HG02973 (cell line): ENCODE results near the gene RIIAD1.

ENCODE experiments used
- ATAC-seq: cut with Tn5 transposase; IDR thresholded peaks from one replicate; pipeline ENCODE4 v1.9.1; 2021; ENCODE audit warnings: moderate library complexity; ENCODE audit not compliant: unreplicated experiment

RIIAD1 gene

GRCh38 chr1:151710187-151710840 is 11.0 kb upstream of the RIIAD1 start:
- ATAC-seq: no peak

- ATAC-seq: no peak
These were observed 10.1 kb upstream of the RIIAD1 start for GRCh38 chr1:151711044-151711800.

- no peak for ATAC-seq
These were observed 9.4 kb upstream of the RIIAD1 start for GRCh38 chr1:151711951-151712350.

- ATAC-seq: no peak
These were observed 8.3 kb upstream of the RIIAD1 start for GRCh38 chr1:151713044-151713443.

- no peak for ATAC-seq
These were observed 7.4 kb upstream of the RIIAD1 start for GRCh38 chr1:151713874-151714273.

- ATAC-seq: no peak
These were observed 6.2 kb upstream of the RIIAD1 start for GRCh38 chr1:151714820-151715725.

- no peak for ATAC-seq
These were observed 5.5 kb upstream of the RIIAD1 start for GRCh38 chr1:151715726-151716404.

GRCh38 chr1:151716405-151716762 is 4.9 kb upstream of the RIIAD1 start:
- no peak for ATAC-seq

GRCh38 chr1:151716771-151717631 is 4.3 kb upstream of the RIIAD1 start, which contains the start of gene CELF3:
CELF3 (minus strand) TSS chr1:151716803; CDS start chr1:151716020, 783 bp downstream.
- ATAC-seq: no peak

- ATAC-seq: no peak
These were observed 3.3 kb upstream of the RIIAD1 start for GRCh38 chr1:151718011-151718431.

GRCh38 chr1:151718666-151719065 is 2.7 kb upstream of the RIIAD1 start:
- ATAC-seq: no peak

- ATAC-seq: no peak
These were observed 1.2 kb upstream of the RIIAD1 start for GRCh38 chr1:151720125-151720524.

- no peak for ATAC-seq
These were observed 768 bp upstream of the RIIAD1 start for GRCh38 chr1:151720554-151720953.

- ATAC-seq: no peak
These were observed 627 bp downstream of the RIIAD1 start for GRCh38 chr1:151721788-151722510.

- no peak for ATAC-seq
These were observed 2.5 kb downstream of the RIIAD1 start for GRCh38 chr1:151723726-151724370.

GRCh38 chr1:151728151-151729054 is 7.1 kb downstream of the RIIAD1 start:
- no peak for ATAC-seq

GRCh38 chr1:151729157-151729965 is 8.0 kb downstream of the RIIAD1 start:
- ATAC-seq: no peak
